GM12891 (cell line): ENCODE data around the gene NFIL3.

Experiments
- PAX5 ChIP-seq: IDR thresholded peaks from 2 replicates; pipeline ENCODE4 v1.6.1; 2011; ENCODE audit warnings: low read length, moderate library complexity, mild to moderate bottlenecking; ENCODE audit not compliant: insufficient read depth, severe bottlenecking
- POLR2A ChIP-seq: IDR thresholded peaks from 2 replicates; pipeline ENCODE4 v1.6.1; 2011; ENCODE audit warnings: low read depth, low read length, control low read depth
- POLR2AphosphoS5 ChIP-seq: IDR thresholded peaks from 2 replicates; pipeline ENCODE4 v1.6.1; 2011; ENCODE audit warnings: low read depth, low read length, control low read depth
- TAF1 ChIP-seq: IDR thresholded peaks from 2 replicates; pipeline ENCODE4 v1.6.1; 2011; ENCODE audit warnings: low read depth, low read length, control low read depth

GRCh38 chr9:91362051-91362611 lies 61.5 kb downstream of the NFIL3 start:
- no peak for TF ChIP-seq POLR2AphosphoS5
- no peak for TF ChIP-seq POLR2A
- TF ChIP-seq TAF1 = no peak
- TF ChIP-seq PAX5 = no peak
